ENCODE measurements around the gene CMTM5.

Gene CMTM5

GRCh38 chr14:23358553-23359166 lies 18.2 kb upstream of the CMTM5 start:
- Histone ChIP-seq H3K4me2 (ENCODE audit: low read length) (no peak overlapping the region), H3K9ac (ENCODE audit: low read length) (no peak overlapping the region), H3K27ac (ENCODE audit: low read length) (no peak overlapping the region), H4K20me1 (ENCODE audit: insufficient read depth, low read length) (no peaks in the 10 kb centered on the region), H3K4me1 (ENCODE audit: low read length) (no peaks in the 10 kb centered on the region), H3K4me3 (ENCODE audit: low read length) (no peak overlapping the region), H2AFZ (ENCODE audit: low read depth, low read length) (no peak overlapping the region), H3K79me2 (ENCODE audit: low read length) (no peaks in the 10 kb centered on the region), H3K9me3 (ENCODE audit: insufficient read depth, low read length) (no peaks in the 10 kb centered on the region), H3K36me3 (replicated peaks; ENCODE audit: low read depth, low read length) (no peaks in the 10 kb centered on the region), H3K27me3 (ENCODE audit: low read depth, low read length) (peaks cover 12% of the 10 kb centered on the region; the same call in 1 of the 2 replicates)
- no peak for TF ChIP-seq EZH2phosphoT487 (IDR thresholded peaks at IDR 0.05; ENCODE audit: low read depth)
- TF ChIP-seq CTCF (IDR thresholded peaks at IDR 0.05; ENCODE audit: low read depth, low read length) = no peak

GRCh38 chr14:23359167-23359626 lies 17.6 kb upstream of the CMTM5 start:
- no peaks in the 10 kb centered on the region for H4K20me1 ChIP-seq (ENCODE audit: insufficient read depth, low read length)
- no peak overlapping the region for H2AFZ ChIP-seq (ENCODE audit: low read depth, low read length)
- peaks cover 6% of the 10 kb centered on the region; the same call in 1 of the 2 replicates for H3K27me3 ChIP-seq (ENCODE audit: low read depth, low read length)
- no peaks in the 10 kb centered on the region for H3K79me2 ChIP-seq (ENCODE audit: low read length)
- H3K9ac ChIP-seq (ENCODE audit: low read length) = no peak overlapping the region
- no peaks in the 10 kb centered on the region for H3K4me1 ChIP-seq (ENCODE audit: low read length)
- TF ChIP-seq CTCF (IDR thresholded peaks at IDR 0.05; ENCODE audit: low read depth, low read length) (no peak), EZH2phosphoT487 (IDR thresholded peaks at IDR 0.05; ENCODE audit: low read depth) (no peak)
- H3K36me3 ChIP-seq (replicated peaks; ENCODE audit: low read depth, low read length) = no peaks in the 10 kb centered on the region
- H3K9me3 ChIP-seq (ENCODE audit: insufficient read depth, low read length) = no peaks in the 10 kb centered on the region
- no peak overlapping the region for H3K27ac ChIP-seq (ENCODE audit: low read length)
- H3K4me3 ChIP-seq (ENCODE audit: low read length) = no peak overlapping the region
- no peak overlapping the region for H3K4me2 ChIP-seq (ENCODE audit: low read length)

GRCh38 chr14:23359722-23360447 lies 17.0 kb upstream of the CMTM5 start:
- Histone ChIP-seq H3K9ac (ENCODE audit: low read length) (no peak overlapping the region), H3K27ac (ENCODE audit: low read length) (no peak overlapping the region), H3K79me2 (ENCODE audit: low read length) (no peaks in the 10 kb centered on the region), H3K9me3 (ENCODE audit: insufficient read depth, low read length) (no peaks in the 10 kb centered on the region), H3K27me3 (ENCODE audit: low read depth, low read length) (peaks cover 3% of the 10 kb centered on the region; the same call in 1 of the 2 replicates), H4K20me1 (ENCODE audit: insufficient read depth, low read length) (no peaks in the 10 kb centered on the region), H3K36me3 (replicated peaks; ENCODE audit: low read depth, low read length) (no peaks in the 10 kb centered on the region), H3K4me1 (ENCODE audit: low read length) (no peaks in the 10 kb centered on the region), H3K4me2 (ENCODE audit: low read length) (no peak overlapping the region), H3K4me3 (ENCODE audit: low read length) (no peak overlapping the region), H2AFZ (ENCODE audit: low read depth, low read length) (no peak overlapping the region)
- no peak for TF ChIP-seq EZH2phosphoT487 (IDR thresholded peaks at IDR 0.05; ENCODE audit: low read depth)
- TF ChIP-seq CTCF (IDR thresholded peaks at IDR 0.05; ENCODE audit: low read depth, low read length) = no peak

GRCh38 chr14:23360496-23360895 lies 16.4 kb upstream of the CMTM5 start:
- H3K9me3 ChIP-seq (ENCODE audit: insufficient read depth, low read length) = no peaks in the 10 kb centered on the region
- H3K4me2 ChIP-seq (ENCODE audit: low read length) = no peak overlapping the region
- no peak overlapping the region for H3K27ac ChIP-seq (ENCODE audit: low read length)
- H3K27me3 ChIP-seq (ENCODE audit: low read depth, low read length) = peaks cover 3% of the 10 kb centered on the region; the same call in 1 of the 2 replicates
- H3K4me3 ChIP-seq (ENCODE audit: low read length) = no peak overlapping the region
- H3K36me3 ChIP-seq (replicated peaks; ENCODE audit: low read depth, low read length) = no peaks in the 10 kb centered on the region
- H2AFZ ChIP-seq (ENCODE audit: low read depth, low read length) = no peak overlapping the region
- TF ChIP-seq EZH2phosphoT487 (IDR thresholded peaks at IDR 0.05; ENCODE audit: low read depth) (no peak), CTCF (IDR thresholded peaks at IDR 0.05; ENCODE audit: low read depth, low read length) (peak; percentile 7; the same call in 1 of the 2 replicates)
- no peaks in the 10 kb centered on the region for H3K4me1 ChIP-seq (ENCODE audit: low read length)
- no peak overlapping the region for H3K9ac ChIP-seq (ENCODE audit: low read length)
- H3K79me2 ChIP-seq (ENCODE audit: low read length) = no peaks in the 10 kb centered on the region
- no peaks in the 10 kb centered on the region for H4K20me1 ChIP-seq (ENCODE audit: insufficient read depth, low read length)

All from OCI-LY3 (cell line).